H1 (cell line): ENCODE measurements around the gene JAKMIP2. TPM values are rescaled to one million over a fixed set of nuclear protein-coding genes. Genes with fewer than 3 reads are reported as not detected.

Experiments
- CTCF ChIA-PET: fragments of 300-600 bp; sonication (Branson Sonifier 250); formaldehyde crosslinking; loops from one replicate; lab custom pipeline; 2021; ENCODE audit not compliant: partially characterized antibody; lab: Charles Lee
- POLR2A ChIA-PET: fragments of 300-600 bp; sonication (Branson Sonifier 250); formaldehyde crosslinking; loops from one replicate; lab custom pipeline; 2021; ENCODE audit warnings: inconsistent platforms; ENCODE audit not compliant: partially characterized antibody; lab: Charles Lee
- DNase-seq, 2 experiments: peaks; one replicate each; pipeline versions ENCODE4 v3.0.0 to v3.0.0-alpha.2; 2010 to 2022; ENCODE audit warnings: low spot score in 2 of 2, low read depth in 1 of 2, mixed read lengths in 1 of 2
- FAIRE-seq: peaks from 2 replicates; lab custom pipeline; 2011; peaks lifted over from hg19 to GRCh38; lab: Jason Lieb, UNC
- H2AFZ ChIP-seq: 2 replicates; pipeline ENCODE4 v1.8.1; 2012; ENCODE audit warnings: low read length, inconsistent platforms
- H2AK5ac ChIP-seq: 2 replicates; pipeline ENCODE4 v1.6.1; 2013; ENCODE audit warnings: low read depth, low read length
- H2BK120ac ChIP-seq: replicated peaks from 2 replicates; pipeline ENCODE3; 2013; ENCODE audit warnings: low read depth, low read length, inconsistent platforms
- H2BK12ac ChIP-seq: 2 replicates; pipeline ENCODE4 v1.6.1; 2013; ENCODE audit warnings: low read depth, low read length
- H2BK15ac ChIP-seq: 2 replicates; pipeline ENCODE4 v1.6.1; 2013; ENCODE audit warnings: low read length
- H2BK20ac ChIP-seq: 2 replicates; pipeline ENCODE4 v1.6.1; 2013; ENCODE audit warnings: low read length
- H2BK5ac ChIP-seq: 2 replicates; pipeline ENCODE4 v1.6.1; 2013; ENCODE audit warnings: low read depth, low read length
- H3K14ac ChIP-seq: 2 replicates; pipeline ENCODE4 v1.6.1; 2013; ENCODE audit warnings: inconsistent platforms; ENCODE audit not compliant: insufficient read length
- H3K18ac ChIP-seq: 2 replicates; pipeline ENCODE4 v1.6.1; 2013; ENCODE audit warnings: low read length; ENCODE audit errors: extremely low read depth
- H3K23ac ChIP-seq: 2 replicates; pipeline ENCODE4 v1.6.1; 2013; ENCODE audit warnings: inconsistent platforms; ENCODE audit not compliant: insufficient read length
- H3K23me2 ChIP-seq: 2 replicates; pipeline ENCODE4 v1.6.1; 2013; ENCODE audit warnings: low read depth, low read length
- H3K27ac ChIP-seq: 2 replicates; pipeline ENCODE4 v1.6.1; 2011; ENCODE audit warnings: low read depth, low read length, inconsistent platforms
- H3K27me3 ChIP-seq, 4 experiments: replicated peaks in 1 of 4; 1 replicate in 1 of 4; 2 replicates in 3 of 4; pipeline versions ENCODE4 v1.6.1 to v1.8.1; 2011 to 2013; ENCODE audit warnings: low read length in 3 of 4, mild to moderate bottlenecking in 3 of 4, inconsistent platforms in 2 of 4, mixed read lengths in 2 of 4, moderate library complexity in 1 of 4; ENCODE audit not compliant: control insufficient read depth in 3 of 4, insufficient read depth in 3 of 4; ENCODE audit errors: extremely low read depth in 1 of 4
- H3K36me3 ChIP-seq, 4 experiments: 2 replicates each; pipeline versions ENCODE4 v1.6.1 to v1.8.1; 2011 to 2013; ENCODE audit warnings: mild to moderate bottlenecking in 4 of 4, low read length in 3 of 4, moderate library complexity in 2 of 4, control low read depth in 1 of 4, inconsistent platforms in 1 of 4; ENCODE audit not compliant: insufficient read depth in 4 of 4, control insufficient read depth in 2 of 4
- H3K4ac ChIP-seq: replicated peaks from 2 replicates; pipeline ENCODE3; 2013; ENCODE audit warnings: low read length, low read depth, mixed read lengths, inconsistent platforms; ENCODE audit not compliant: insufficient read length
- H3K4me1 ChIP-seq, 4 experiments: replicated peaks in 1 of 4; 1 replicate in 1 of 4; 2 replicates in 3 of 4; pipeline versions ENCODE4 v1.6.1 to v1.8.1; 2011 to 2013; ENCODE audit warnings: low read length in 3 of 4, inconsistent platforms in 2 of 4, mixed read lengths in 1 of 4; ENCODE audit not compliant: insufficient read depth in 4 of 4, control insufficient read depth in 3 of 4
- H3K4me2 ChIP-seq, 2 experiments: 2 replicates each; pipeline versions ENCODE4 v1.6.1 to v1.8.1; 2011 to 2013; ENCODE audit warnings: low read depth in 2 of 2, low read length in 2 of 2, control low read depth in 1 of 2, inconsistent platforms in 1 of 2, mild to moderate bottlenecking in 1 of 2; ENCODE audit not compliant: insufficient read depth in 1 of 2
- H3K4me3 ChIP-seq, 4 experiments: fragments of 200-600, 300-600 bp in 1 of 4; sonication (generic), shearing (Covaris generic), sonication (Bioruptor Twin) in 1 of 4; 2 replicates each; pipeline versions ENCODE4 v1.5.1 to v1.8.1; 2011 to 2016; ENCODE audit warnings: low read length in 4 of 4, low read depth in 3 of 4, control low read depth in 2 of 4, inconsistent platforms in 2 of 4, mild to moderate bottlenecking in 2 of 4, mixed read lengths in 1 of 4, moderate library complexity in 1 of 4; ENCODE audit not compliant: insufficient read depth in 2 of 4; ENCODE audit errors: extremely low read depth in 1 of 4
- H3K56ac ChIP-seq: replicated peaks from 2 replicates; pipeline ENCODE3; 2013; ENCODE audit warnings: low read depth, mild to moderate bottlenecking, mixed read lengths, low read length, inconsistent platforms; ENCODE audit not compliant: insufficient read length
- H3K79me1 ChIP-seq: 2 replicates; pipeline ENCODE4 v1.6.1; 2013; ENCODE audit warnings: low read depth, low read length, control low read depth
- H3K79me2 ChIP-seq, 2 experiments: 2 replicates each; pipeline versions ENCODE4 v1.6.1 to v1.8.1; 2012 to 2013; ENCODE audit warnings: low read length in 2 of 2, mild to moderate bottlenecking in 2 of 2, inconsistent platforms in 1 of 2; ENCODE audit not compliant: insufficient read depth in 2 of 2, control insufficient read depth in 1 of 2
- H3K9ac ChIP-seq, 4 experiments: replicated peaks in 1 of 4; 1 replicate in 1 of 4; 2 replicates in 3 of 4; pipeline versions ENCODE4 v1.6.1 to v1.8.1; 2011 to 2013; ENCODE audit warnings: low read depth in 3 of 4, low read length in 3 of 4, control low read depth in 2 of 4, mild to moderate bottlenecking in 2 of 4, moderate library complexity in 2 of 4, inconsistent platforms in 1 of 4; ENCODE audit errors: extremely low read depth in 1 of 4
- H3K9me3 ChIP-seq, 2 experiments: 2 replicates each; pipeline versions ENCODE4 v1.6.1 to v1.8.1; 2012 to 2013; ENCODE audit warnings: mild to moderate bottlenecking in 2 of 2, moderate library complexity in 2 of 2, control low read depth in 1 of 2, inconsistent platforms in 1 of 2, low read depth in 1 of 2, low read length in 1 of 2, mixed read lengths in 1 of 2; ENCODE audit not compliant: insufficient read depth in 2 of 2
- H4K20me1 ChIP-seq, 2 experiments: replicated peaks in 1 of 2; 2 replicates each; pipeline versions ENCODE3 to v1.8.1; 2011 to 2013; ENCODE audit warnings: inconsistent platforms in 2 of 2, low read length in 2 of 2, mild to moderate bottlenecking in 1 of 2; ENCODE audit not compliant: insufficient read depth in 2 of 2, control insufficient read depth in 1 of 2
- H4K5ac ChIP-seq: 2 replicates; pipeline ENCODE4 v1.6.1; 2013; ENCODE audit warnings: low read length, low read depth, mixed read lengths, inconsistent platforms; ENCODE audit not compliant: insufficient read length
- H4K8ac ChIP-seq: 2 replicates; pipeline ENCODE4 v1.8.0; 2013; ENCODE audit warnings: mild to moderate bottlenecking, moderate library complexity, low read length, inconsistent platforms; ENCODE audit not compliant: insufficient read depth; ENCODE audit errors: extremely low read depth
- H4K91ac ChIP-seq: replicated peaks from 2 replicates; pipeline ENCODE3; 2013; ENCODE audit warnings: low read length, mixed read lengths, inconsistent platforms; ENCODE audit not compliant: insufficient read length
- CBX8 ChIP-seq: fragments of 300-800, 300-1000 bp; sonication (generic); IDR thresholded peaks from 2 replicates; pipeline ENCODE4 v1.7.1; 2016; ENCODE audit warnings: low read depth, low read length, borderline replicate concordance
- CEBPB ChIP-seq: IDR thresholded peaks from 2 replicates; pipeline ENCODE4 v1.6.1; 2012; ENCODE audit warnings: low read depth, low read length
- CTBP2 ChIP-seq: IDR thresholded peaks from 2 replicates; pipeline ENCODE4 v1.7.0; 2011; ENCODE audit warnings: borderline replicate concordance, mild to moderate bottlenecking, moderate library complexity, mixed read lengths, low read length; ENCODE audit not compliant: insufficient read depth, insufficient read length
- EGR1 ChIP-seq: IDR thresholded peaks from 2 replicates; pipeline ENCODE4 v1.6.1; 2011; ENCODE audit warnings: low read depth, low read length, borderline replicate concordance
- FOSL1 ChIP-seq: IDR thresholded peaks from 2 replicates; pipeline ENCODE4 v1.6.1; 2011; ENCODE audit warnings: mild to moderate bottlenecking, low read depth, low read length, moderate library complexity; ENCODE audit not compliant: insufficient read depth
- MAFK ChIP-seq: IDR thresholded peaks from 2 replicates; pipeline ENCODE4 v1.6.1; 2012; ENCODE audit warnings: low read depth, mild to moderate bottlenecking, improper control_type of control experiment, low read length
- PHF8 ChIP-seq: fragments of 200-600 bp; sonication (generic); conservative IDR thresholded peaks from 2 replicates; pipeline ENCODE4 v1.7.1; 2012; ENCODE audit warnings: low read depth, mild to moderate bottlenecking, inconsistent platforms, low read length, moderate library complexity
- POU5F1 ChIP-seq: IDR thresholded peaks from 2 replicates; pipeline ENCODE4 v1.6.1; 2011; ENCODE audit warnings: low read depth, mild to moderate bottlenecking, low read length, moderate library complexity
- SIX5 ChIP-seq: IDR thresholded peaks from 2 replicates; pipeline ENCODE4 v1.6.1; 2011; ENCODE audit warnings: mild to moderate bottlenecking, low read depth, low read length
- SP1 ChIP-seq: IDR thresholded peaks from 2 replicates; pipeline ENCODE4 v1.6.1; 2011; ENCODE audit warnings: low read depth, low read length
- SP2 ChIP-seq: IDR thresholded peaks from 2 replicates; pipeline ENCODE4 v1.6.1; 2012; ENCODE audit warnings: mild to moderate bottlenecking, low read length, inconsistent platforms
- SP4 ChIP-seq: IDR thresholded peaks from 2 replicates; pipeline ENCODE4 v1.6.1; 2012; ENCODE audit warnings: low read length, inconsistent platforms
- SUZ12 ChIP-seq: fragments of 200-600 bp; sonication (generic); IDR thresholded peaks from 2 replicates; pipeline ENCODE4 v1.6.1; 2012; ENCODE audit warnings: mild to moderate bottlenecking, inconsistent platforms, low read length, moderate library complexity, mixed read lengths
- TAF1 ChIP-seq: IDR thresholded peaks from 2 replicates; pipeline ENCODE4 v1.6.1; 2011; ENCODE audit warnings: mild to moderate bottlenecking, low read depth, low read length
- TBP ChIP-seq: IDR thresholded peaks from 2 replicates; pipeline ENCODE4 v1.6.1; 2011; ENCODE audit warnings: low read depth, low read length, improper control_type of control experiment
- TEAD4 ChIP-seq: IDR thresholded peaks from 2 replicates; pipeline ENCODE4 v1.6.1; 2012; ENCODE audit warnings: low read depth, low read length, inconsistent platforms, mixed read lengths
- YY1 ChIP-seq: IDR thresholded peaks from 2 replicates; pipeline ENCODE4 v1.6.1; 2011; ENCODE audit warnings: low read depth, mild to moderate bottlenecking, low read length
- WGBS, 2 experiments: shearing (Covaris generic) in 1 of 2; methylation state at CpG; one replicate each; pipeline versions ENCODE4 v1.1.6 to v1.1.7; 2013 to 2015; ENCODE audit warnings: low lambda C conversion rate in 2 of 2, mixed read lengths in 2 of 2, inconsistent platforms in 1 of 2, low coverage in 1 of 2, missing lambda C conversion rate in 1 of 2; ENCODE audit not compliant: insufficient replicate concordance in 2 of 2, insufficient coverage in 1 of 2, insufficient read length in 1 of 2; ENCODE audit errors: extremely low coverage in 1 of 2, missing lambda C conversion rate in 1 of 2; 5-methylcytosine and 5-hydroxymethylcytosine counted together
- polyA plus RNA-seq, 7 experiments: library from polyadenylated mRNA; depleted of rRNA in 3 of 7; stranded (reverse) in 5 of 7; unstranded in 2 of 7; fragments of >200 nt in 5 of 7; fragments of 200-250 nt in 2 of 7; gene quantifications; 1 replicate in 5 of 7; 2 replicates in 1 of 7; 4 replicates in 1 of 7; pipeline versions ENCODE4 v1.2.1 to v1.2.3, GENCODE V29; 2011 to 2013; ENCODE audit warnings: missing spikeins in 2 of 7, mixed read lengths in 2 of 7
- total RNA-seq: library from RNA; stranded (reverse); fragmentation: NEBNext Ultra II Directional; extraction: Animal tissue kit (Norgen Biotek cat#: 25700); gene quantifications from 2 replicates; pipeline ENCODE4 v1.2.1, GENCODE V29; 2021

Gene JAKMIP2
- total and polyA plus RNA-seq, 2 of the 8 experiments (the other 6 are each of a cell fraction or from before 2014, with no cell fraction given): 2.4 to 13.6 TPM

- H3K18ac ChIP-seq: no peak overlapping the region
- FAIRE-seq (no peak), DNase-seq (no peak)
- H3K79me1 ChIP-seq: no peaks in the 10 kb centered on the region
- no peaks in the 10 kb centered on the region for H3K4me1 ChIP-seq
- H2BK12ac ChIP-seq: no peak overlapping the region
- no peak overlapping the region for H3K4me2 ChIP-seq
- H3K79me2 ChIP-seq: no peaks in the 10 kb centered on the region
- H3K36me3 ChIP-seq: no peaks in the 10 kb centered on the region
- ChIA-PET CTCF (interaction anchor here (1.7 to 6.1 kb wide), 5 partner anchors 10 to 73 kb away, joined by 5 to 27 read pairs (median 7); no protein-coding TSS in a partner anchor), POLR2A (interaction anchor here (0.6 kb wide), 1 partner anchor 26 kb away, joined by 3 read pairs; no protein-coding TSS in a partner anchor)
- no peak overlapping the region for H3K9ac ChIP-seq
- H3K23ac ChIP-seq: no peak overlapping the region
- H2BK5ac ChIP-seq: no peak overlapping the region
- no peak overlapping the region for H3K4me3 ChIP-seq
- H3K27me3 ChIP-seq: no peaks in the 10 kb centered on the region
- no peak overlapping the region for H3K27ac ChIP-seq
- no peak overlapping the region for H2BK15ac ChIP-seq
- H2BK20ac ChIP-seq: no peak overlapping the region
- H3K23me2 ChIP-seq: no peaks in the 10 kb centered on the region
- H4K20me1 ChIP-seq: no peaks in the 10 kb centered on the region
- H2AFZ ChIP-seq: no peak overlapping the region
- no peak overlapping the region for H2AK5ac ChIP-seq
- no peak overlapping the region for H3K14ac ChIP-seq
- H3K56ac ChIP-seq: no peak overlapping the region
- no peak overlapping the region for H4K8ac ChIP-seq
- no peak overlapping the region for H2BK120ac ChIP-seq
- no peak overlapping the region for H3K4ac ChIP-seq
- WGBS, 2 experiments: 96% methylated on average over 1 of the region's 1 CpG; no CpG with 5 or more reads in 1 of the 2 experiments
- no peaks in the 10 kb centered on the region for H3K9me3 ChIP-seq
- H4K91ac ChIP-seq: no peak overlapping the region
- H4K5ac ChIP-seq: no peak overlapping the region
- TF ChIP-seq CEBPB (no peak), EGR1 (no peak), SP2 (no peak), TAF1 (no peak), MAFK (no peak), SUZ12 (no peak), YY1 (no peak), CBX8 (no peak), PHF8 (no peak), TEAD4 (no peak), CTBP2 (no peak), POU5F1 (no peak), SIX5 (no peak), FOSL1 (no peak), SP1 (no peak), SP4 (no peak), TBP (no peak)
Observed at GRCh38 chr5:147538236-147538635, 244.3 kb downstream of the JAKMIP2 start.
